ENCODE results near the gene MYO5C. TPM values are rescaled to one million over a fixed set of nuclear protein-coding genes. Genes with fewer than 3 reads are reported as not detected.

Gene MYO5C
- total RNA-seq, 4 donors from 2014 or later, result 3.7 to 12.4 (median 7.6) TPM

- no peak for TF ChIP-seq EP300 (IDR thresholded peaks at IDR 0.05)
- no peak for TF ChIP-seq POLR2AphosphoS5 (IDR thresholded peaks at IDR 0.05)
- TF ChIP-seq CTCF (IDR thresholded peaks at IDR 0.05), result no peak
- TF ChIP-seq POLR2A (IDR thresholded peaks at IDR 0.05; ENCODE audit: low read depth), result no peak
- intact Hi-C loops (cut with DNase I), result loop anchor here (10.0 kb wide), 1 partner anchor 82 kb away; no protein-coding TSS in a partner anchor
- Histone ChIP-seq H3K27me3 (no peaks in the 10 kb centered on the region), H3K36me3 (peaks cover 0 to 7% (median 2%) of the 10 kb centered on the region in 4 donors), H3K27ac (replicated peaks in 1 of 4) (no peak overlapping the region), H3K4me3 (no peak overlapping the region), H3K9me3 (no peaks in the 10 kb centered on the region), H3K4me1 (peaks cover 11 to 15% (median 14%) of the 10 kb centered on the region in 4 donors)
- 46% methylated on average over 4 of the region's 4 CpGs for WGBS
- DNase-seq (ENCODE audit: extremely low spot score), result no peak
Measured at GRCh38 chr15:52252781-52253180, 42.8 kb downstream of the MYO5C start.

- intact Hi-C loops (cut with DNase I), result loop anchor here (10.0 kb wide), 1 partner anchor 83 kb away; no protein-coding TSS in a partner anchor
- 91% methylated on average over 8 of the region's 8 CpGs for WGBS
- TF ChIP-seq CTCF (IDR thresholded peaks at IDR 0.05) (no peak), EP300 (IDR thresholded peaks at IDR 0.05) (no peak)
Measured at GRCh38 chr15:52251144-52251860, 44.3 kb downstream of the MYO5C start.

GRCh38 chr15:52247461-52247860, 48.1 kb downstream of the MYO5C start:
- Histone ChIP-seq H3K27ac (replicated peaks in 1 of 4) (no peak overlapping the region), H3K4me1 (no peaks in the 10 kb centered on the region), H3K36me3 (peaks cover 0 to 25% (median 11%) of the 10 kb centered on the region in 4 donors), H3K9me3 (no peaks in the 10 kb centered on the region), H3K27me3 (no peaks in the 10 kb centered on the region), H3K4me3 (no peak overlapping the region)
- no peak for DNase-seq (ENCODE audit: extremely low spot score)
- 95% methylated on average over 7 of the region's 7 CpGs for WGBS
- intact Hi-C loops (cut with DNase I), result no loop called here
- TF ChIP-seq POLR2A (IDR thresholded peaks at IDR 0.05; ENCODE audit: low read depth), result no peak
- no peak for TF ChIP-seq EP300 (IDR thresholded peaks at IDR 0.05)
- no peak for TF ChIP-seq POLR2AphosphoS5 (IDR thresholded peaks at IDR 0.05)
- no peak for TF ChIP-seq CTCF (IDR thresholded peaks at IDR 0.05)

More at GRCh38 chr15:52251144-52251860, 44.3 kb downstream of the MYO5C start:
- Histone ChIP-seq H3K9me3 (no peaks in the 10 kb centered on the region), H3K4me1 (peaks cover 0 to under 1% (median 0%) of the 10 kb centered on the region in 4 donors), H3K36me3 (peaks cover 0 to 13% (median 5%) of the 10 kb centered on the region in 4 donors), H3K4me3 (no peak overlapping the region), H3K27ac (replicated peaks in 1 of 4) (no peak overlapping the region), H3K27me3 (no peaks in the 10 kb centered on the region)
- no peak for DNase-seq (ENCODE audit: extremely low spot score)

- no peaks in the 10 kb centered on the region for H3K9me3 ChIP-seq
- H3K4me3 ChIP-seq, result no peak overlapping the region
- DNase-seq (ENCODE audit: extremely low spot score), result no peak
- TF ChIP-seq POLR2AphosphoS5 (IDR thresholded peaks at IDR 0.05), result no peak
- no peak for TF ChIP-seq CTCF (IDR thresholded peaks at IDR 0.05)
- TF ChIP-seq POLR2A (IDR thresholded peaks at IDR 0.05; ENCODE audit: low read depth), result no peak
- TF ChIP-seq EP300 (IDR thresholded peaks at IDR 0.05), result no peak
- H3K36me3 ChIP-seq, result peaks cover 0 to 25% (median 11%) of the 10 kb centered on the region in 4 donors
- 88% methylated on average over 16 of the region's 16 CpGs for WGBS
- no peaks in the 10 kb centered on the region for H3K4me1 ChIP-seq
- H3K27me3 ChIP-seq, result no peaks in the 10 kb centered on the region
- no peak overlapping the region for H3K27ac ChIP-seq (replicated peaks in 1 of 4)
- intact Hi-C loops (cut with DNase I), result no loop called here
Measured at GRCh38 chr15:52246686-52247431, 48.7 kb downstream of the MYO5C start.
